Right hindlimb (tissue), 1 donor: ENCODE data around the gene ABCG1.

Experiments used
- DNase-seq: peaks from one replicate; pipeline ENCODE4 v3.0.0-alpha.2; 2018

ABCG1 gene

GRCh38 chr21:42233067-42233961 lies 14.4 kb downstream of the ABCG1 start:
- DNase-seq = peak; percentile 65

- no peak for DNase-seq
Measured at GRCh38 chr21:42234041-42234440, 15.1 kb downstream of the ABCG1 start.

- DNase-seq = peak; percentile 77
Measured at GRCh38 chr21:42234464-42235241, 15.7 kb downstream of the ABCG1 start.

- no peak for DNase-seq
Measured at GRCh38 chr21:42235593-42235992, 16.7 kb downstream of the ABCG1 start.

GRCh38 chr21:42236014-42236413 lies 17.1 kb downstream of the ABCG1 start:
- no peak for DNase-seq

GRCh38 chr21:42236693-42237092 lies 17.8 kb downstream of the ABCG1 start:
- DNase-seq = no peak

- DNase-seq = no peak
Measured at GRCh38 chr21:42237161-42237560, 18.2 kb downstream of the ABCG1 start.

- no peak for DNase-seq
Measured at GRCh38 chr21:42237577-42237976, 18.6 kb downstream of the ABCG1 start.

GRCh38 chr21:42238185-42238934 lies 19.4 kb downstream of the ABCG1 start:
- no peak for DNase-seq

- DNase-seq = no peak
Measured at GRCh38 chr21:42239556-42239955, 20.6 kb downstream of the ABCG1 start.

GRCh38 chr21:42239973-42240372 lies 21.0 kb downstream of the ABCG1 start:
- DNase-seq = no peak

GRCh38 chr21:42242611-42243010 lies 23.7 kb downstream of the ABCG1 start:
- no peak for DNase-seq

- no peak for DNase-seq
Measured at GRCh38 chr21:42243026-42243425, 24.1 kb downstream of the ABCG1 start.

GRCh38 chr21:42245331-42246193 lies 26.6 kb downstream of the ABCG1 start:
- peak; percentile 80 for DNase-seq

- no peak for DNase-seq
Measured at GRCh38 chr21:42247716-42248115, 28.8 kb downstream of the ABCG1 start.

- no peak for DNase-seq
Measured at GRCh38 chr21:42248241-42248640, 29.3 kb downstream of the ABCG1 start.

- DNase-seq = no peak
Measured at GRCh38 chr21:42248783-42249597, 30.1 kb downstream of the ABCG1 start.

GRCh38 chr21:42250422-42251403 lies 31.8 kb downstream of the ABCG1 start:
- no peak for DNase-seq

- DNase-seq = no peak
Measured at GRCh38 chr21:42251654-42252324, 32.8 kb downstream of the ABCG1 start.

- no peak for DNase-seq
Measured at GRCh38 chr21:42252325-42252654, 33.4 kb downstream of the ABCG1 start.
